ENCODE data around the gene PTTG1IP. TPM values are rescaled to one million over a fixed set of nuclear protein-coding genes. Genes with fewer than 3 reads are reported as not detected.
A peak's percentile ranks its signal among the peaks of the same experiment; 100 is the strongest.

Gene PTTG1IP
- total and polyA plus RNA-seq, 3 donors from 2014 or later = 171 to 195 (median 190) TPM

- no peak overlapping the region for H3K4me3 ChIP-seq
- no peaks in the 10 kb centered on the region for H3K9me3 ChIP-seq
- WGBS, 2 donors = 42 to 45% methylated on average over 22 to 27 of the region's 27 CpGs
- intact Hi-C loops (cut with DNase I; ENCODE audit: low total_unique reads) = no loop called here
- H3K27me3 ChIP-seq = no peaks in the 10 kb centered on the region
- DNase-seq = peak; percentile 81
- no peaks in the 10 kb centered on the region for H3K36me3 ChIP-seq (ENCODE audit: low read depth, missing control alignments)
- peak overlapping the region; percentile 18 to 29 for H3K27ac ChIP-seq
- H3K4me1 ChIP-seq = peaks cover 15% of the 10 kb centered on the region
- TF ChIP-seq CTCF (IDR thresholded peaks at IDR 0.05) = no peak
- no peak for TF ChIP-seq POLR2A (IDR thresholded peaks at IDR 0.05)
Observed at GRCh38 chr21:44846485-44847260, 26.8 kb downstream of the PTTG1IP start.

GRCh38 chr21:44846224-44846484, 27.3 kb downstream of the PTTG1IP start:
- Histone ChIP-seq H3K27ac (peak overlapping the region; percentile 18 to 29), H3K4me3 (no peak overlapping the region), H3K9me3 (no peaks in the 10 kb centered on the region), H3K27me3 (no peaks in the 10 kb centered on the region), H3K36me3 (ENCODE audit: low read depth, missing control alignments) (no peaks in the 10 kb centered on the region), H3K4me1 (peaks cover 15% of the 10 kb centered on the region)
- intact Hi-C loops (cut with DNase I; ENCODE audit: low total_unique reads) = no loop called here
- no peak for DNase-seq
- 17 to 28% methylated on average over 1 of the region's 1 CpG for WGBS, 2 donors
- TF ChIP-seq POLR2A (IDR thresholded peaks at IDR 0.05) = no peak
- no peak for TF ChIP-seq CTCF (IDR thresholded peaks at IDR 0.05)

- Histone ChIP-seq H3K27me3 (no peaks in the 10 kb centered on the region), H3K9me3 (no peaks in the 10 kb centered on the region), H3K4me3 (no peak overlapping the region), H3K4me1 (peaks cover 15% of the 10 kb centered on the region), H3K27ac (peak overlapping the region; percentile 18 to 29), H3K36me3 (ENCODE audit: low read depth, missing control alignments) (no peaks in the 10 kb centered on the region)
- intact Hi-C loops (cut with DNase I; ENCODE audit: low total_unique reads) = no loop called here
- DNase-seq = peak; percentile 34
- 30 to 44% methylated on average over 10 to 32 of the region's 34 CpGs for WGBS, 2 donors
- TF ChIP-seq CTCF (IDR thresholded peaks at IDR 0.05) = no peak
- no peak for TF ChIP-seq POLR2A (IDR thresholded peaks at IDR 0.05)
Observed at GRCh38 chr21:44845418-44846223, 27.9 kb downstream of the PTTG1IP start.

GRCh38 chr21:44844256-44844655, 29.2 kb downstream of the PTTG1IP start:
- no peak for DNase-seq

More at GRCh38 chr21:44844256-44844655, 29.2 kb downstream of the PTTG1IP start:
- no peaks in the 10 kb centered on the region for H3K9me3 ChIP-seq
- 69 to 79% methylated on average over 16 of the region's 16 CpGs for WGBS, 2 donors
- peaks cover 15% of the 10 kb centered on the region for H3K4me1 ChIP-seq
- H3K27ac ChIP-seq = no peak overlapping the region
- no peaks in the 10 kb centered on the region for H3K27me3 ChIP-seq
- TF ChIP-seq POLR2A (IDR thresholded peaks at IDR 0.05) (no peak), CTCF (IDR thresholded peaks at IDR 0.05) (no peak)
- no peak overlapping the region for H3K4me3 ChIP-seq
- intact Hi-C loops (cut with DNase I; ENCODE audit: low total_unique reads) = no loop called here
- H3K36me3 ChIP-seq (ENCODE audit: low read depth, missing control alignments) = no peaks in the 10 kb centered on the region

All from testis (tissue), 3 donors.